Measurements from ENCODE around the gene SKAP2. TPM values are rescaled to one million over a fixed set of nuclear protein-coding genes. Genes with fewer than 3 reads are reported as not detected.

SKAP2 gene
- polyA plus RNA-seq, 1 donor from 2014 or later, result 3.6 TPM

GRCh38 chr7:26673858-26674257 is 190.5 kb downstream of the SKAP2 start:
- Histone ChIP-seq H3K4me3 (ENCODE audit: low read length) (no peak overlapping the region), H3K4me2 (ENCODE audit: low read length) (no peak overlapping the region), H3K79me2 (replicated peaks; ENCODE audit: insufficient read depth, low read length) (no peaks in the 10 kb centered on the region)

GRCh38 chr7:26673271-26673670 is 191.1 kb downstream of the SKAP2 start:
- Histone ChIP-seq H3K79me2 (replicated peaks; ENCODE audit: insufficient read depth, low read length) (no peaks in the 10 kb centered on the region), H3K9ac (ENCODE audit: low read length) (no peak overlapping the region), H3K9me3 (ENCODE audit: low read length) (no peaks in the 10 kb centered on the region), H3K36me3 (ENCODE audit: insufficient read depth, low read length) (no peaks in the 10 kb centered on the region), H4K20me1 (ENCODE audit: insufficient read depth) (no peaks in the 10 kb centered on the region), H3K27ac (ENCODE audit: low read length) (no peak overlapping the region), H3K4me2 (ENCODE audit: low read length) (no peak overlapping the region), H3K9me2 (ENCODE audit: insufficient read depth, low read length) (no peaks in the 10 kb centered on the region), H3K27me3 (ENCODE audit: insufficient read depth, low read depth, low read length) (no peaks in the 10 kb centered on the region), H2AFZ (ENCODE audit: low read depth, low read length) (no peak overlapping the region), H3K4me3 (ENCODE audit: low read length) (no peak overlapping the region), H3F3A (ENCODE audit: insufficient read depth, low read length, poor library complexity, severe bottlenecking) (no peaks in the 10 kb centered on the region)
- TF ChIP-seq SMC3 (conservative IDR thresholded peaks at IDR 0.05; ENCODE audit: poor library complexity) (no peak), POLR2AphosphoS5 (IDR thresholded peaks at IDR 0.05) (no peak), EP300 (conservative IDR thresholded peaks at IDR 0.05; ENCODE audit: poor library complexity, severe bottlenecking) (no peak), REST (IDR thresholded peaks at IDR 0.05; ENCODE audit: borderline replicate concordance) (no peak), CTCF (IDR thresholded peaks at IDR 0.05; ENCODE audit: poor library complexity, severe bottlenecking) (no peak), EZH2 (IDR thresholded peaks at IDR 0.05; ENCODE audit: borderline replicate concordance, insufficient read depth, low read length, poor library complexity, severe bottlenecking) (no peak)

More at GRCh38 chr7:26673858-26674257, 190.5 kb downstream of the SKAP2 start:
- Histone ChIP-seq H3K27ac (ENCODE audit: low read length) (no peak overlapping the region), H3K9me2 (ENCODE audit: insufficient read depth, low read length) (no peaks in the 10 kb centered on the region), H4K20me1 (ENCODE audit: insufficient read depth) (no peaks in the 10 kb centered on the region), H2AFZ (ENCODE audit: low read depth, low read length) (no peak overlapping the region), H3F3A (ENCODE audit: insufficient read depth, low read length, poor library complexity, severe bottlenecking) (no peaks in the 10 kb centered on the region), H3K36me3 (ENCODE audit: insufficient read depth, low read length) (no peaks in the 10 kb centered on the region), H3K9ac (ENCODE audit: low read length) (no peak overlapping the region), H3K27me3 (ENCODE audit: insufficient read depth, low read depth, low read length) (no peaks in the 10 kb centered on the region), H3K9me3 (ENCODE audit: low read length) (no peaks in the 10 kb centered on the region)
- TF ChIP-seq EZH2 (IDR thresholded peaks at IDR 0.05; ENCODE audit: borderline replicate concordance, insufficient read depth, low read length, poor library complexity, severe bottlenecking) (no peak), REST (IDR thresholded peaks at IDR 0.05; ENCODE audit: borderline replicate concordance) (no peak), SMC3 (conservative IDR thresholded peaks at IDR 0.05; ENCODE audit: poor library complexity) (no peak), MXI1 (conservative IDR thresholded peaks at IDR 0.05; ENCODE audit: poor library complexity, severe bottlenecking) (no peak), EP300 (conservative IDR thresholded peaks at IDR 0.05; ENCODE audit: poor library complexity, severe bottlenecking) (no peak), POLR2AphosphoS5 (IDR thresholded peaks at IDR 0.05) (no peak), RAD21 (conservative IDR thresholded peaks at IDR 0.05) (no peak), CTCF (IDR thresholded peaks at IDR 0.05; ENCODE audit: poor library complexity, severe bottlenecking) (no peak), TAF1 (IDR thresholded peaks at IDR 0.05; ENCODE audit: low read depth) (no peak)
